PFSK-1 (cell line): ENCODE data around the gene IQGAP1.

Experiments
- POLR2AphosphoS5 ChIP-seq: IDR thresholded peaks from 2 replicates; pipeline ENCODE4 v1.6.1; 2012; ENCODE audit warnings: low read depth, mild to moderate bottlenecking, control low read depth, low read length, moderate library complexity
- SIN3A ChIP-seq: IDR thresholded peaks from 2 replicates; pipeline ENCODE4 v1.6.1; 2012; ENCODE audit warnings: mild to moderate bottlenecking, low read length, moderate library complexity, borderline replicate concordance; ENCODE audit not compliant: insufficient read depth
- TAF1 ChIP-seq: IDR thresholded peaks from 2 replicates; pipeline ENCODE4 v1.6.1; 2012; ENCODE audit warnings: low read length, control low read depth, borderline replicate concordance; ENCODE audit not compliant: insufficient read depth
- TF ChIP-seq, protein P1 (sequence below), 2 experiments: IDR thresholded peaks; 2 replicates each; pipeline versions ENCODE4 v1.6.1 to v1.8.0; 2011 to 2012; ENCODE audit warnings: low read depth in 2 of 2, low read length in 2 of 2, control low read depth in 1 of 2, inconsistent platforms in 1 of 2, mild to moderate bottlenecking in 1 of 2, moderate library complexity in 1 of 2; ENCODE audit not compliant: insufficient read depth in 1 of 2

DNA sequence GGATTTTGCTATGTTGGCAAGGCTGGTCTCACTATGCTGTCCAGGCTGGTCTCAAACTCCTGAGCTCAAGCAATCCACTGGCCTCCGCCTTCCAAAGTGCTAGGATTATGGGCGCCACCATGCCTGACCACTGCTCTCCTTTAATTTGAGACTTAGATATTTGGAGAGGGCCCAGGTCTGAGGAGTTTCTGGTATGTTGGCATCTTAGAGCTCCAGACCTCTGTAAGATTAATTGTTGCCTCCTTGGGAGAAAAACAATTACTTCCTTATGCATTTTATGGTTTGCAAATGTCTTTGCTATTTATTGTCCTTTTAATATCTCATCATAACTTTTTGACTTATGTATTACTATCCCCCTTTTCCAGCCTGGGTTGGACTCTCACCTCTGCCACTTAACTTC, 33.1 kb upstream of the IQGAP1 start:
- TF ChIP-seq POLR2AphosphoS5 (no peak), SIN3A (no peak), TAF1 (no peak)
- TF ChIP-seq, protein P1, sequence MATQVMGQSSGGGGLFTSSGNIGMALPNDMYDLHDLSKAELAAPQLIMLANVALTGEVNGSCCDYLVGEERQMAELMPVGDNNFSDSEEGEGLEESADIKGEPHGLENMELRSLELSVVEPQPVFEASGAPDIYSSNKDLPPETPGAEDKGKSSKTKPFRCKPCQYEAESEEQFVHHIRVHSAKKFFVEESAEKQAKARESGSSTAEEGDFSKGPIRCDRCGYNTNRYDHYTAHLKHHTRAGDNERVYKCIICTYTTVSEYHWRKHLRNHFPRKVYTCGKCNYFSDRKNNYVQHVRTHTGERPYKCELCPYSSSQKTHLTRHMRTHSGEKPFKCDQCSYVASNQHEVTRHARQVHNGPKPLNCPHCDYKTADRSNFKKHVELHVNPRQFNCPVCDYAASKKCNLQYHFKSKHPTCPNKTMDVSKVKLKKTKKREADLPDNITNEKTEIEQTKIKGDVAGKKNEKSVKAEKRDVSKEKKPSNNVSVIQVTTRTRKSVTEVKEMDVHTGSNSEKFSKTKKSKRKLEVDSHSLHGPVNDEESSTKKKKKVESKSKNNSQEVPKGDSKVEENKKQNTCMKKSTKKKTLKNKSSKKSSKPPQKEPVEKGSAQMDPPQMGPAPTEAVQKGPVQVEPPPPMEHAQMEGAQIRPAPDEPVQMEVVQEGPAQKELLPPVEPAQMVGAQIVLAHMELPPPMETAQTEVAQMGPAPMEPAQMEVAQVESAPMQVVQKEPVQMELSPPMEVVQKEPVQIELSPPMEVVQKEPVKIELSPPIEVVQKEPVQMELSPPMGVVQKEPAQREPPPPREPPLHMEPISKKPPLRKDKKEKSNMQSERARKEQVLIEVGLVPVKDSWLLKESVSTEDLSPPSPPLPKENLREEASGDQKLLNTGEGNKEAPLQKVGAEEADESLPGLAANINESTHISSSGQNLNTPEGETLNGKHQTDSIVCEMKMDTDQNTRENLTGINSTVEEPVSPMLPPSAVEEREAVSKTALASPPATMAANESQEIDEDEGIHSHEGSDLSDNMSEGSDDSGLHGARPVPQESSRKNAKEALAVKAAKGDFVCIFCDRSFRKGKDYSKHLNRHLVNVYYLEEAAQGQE (IDR thresholded peaks at IDR 0.05; ENCODE audit: insufficient read depth in 1 of 2, low read depth in 2 of 2, low read length in 2 of 2): no peak
